ENCODE measurements around the gene NR6A1.

The NR6A1 gene

DNA sequence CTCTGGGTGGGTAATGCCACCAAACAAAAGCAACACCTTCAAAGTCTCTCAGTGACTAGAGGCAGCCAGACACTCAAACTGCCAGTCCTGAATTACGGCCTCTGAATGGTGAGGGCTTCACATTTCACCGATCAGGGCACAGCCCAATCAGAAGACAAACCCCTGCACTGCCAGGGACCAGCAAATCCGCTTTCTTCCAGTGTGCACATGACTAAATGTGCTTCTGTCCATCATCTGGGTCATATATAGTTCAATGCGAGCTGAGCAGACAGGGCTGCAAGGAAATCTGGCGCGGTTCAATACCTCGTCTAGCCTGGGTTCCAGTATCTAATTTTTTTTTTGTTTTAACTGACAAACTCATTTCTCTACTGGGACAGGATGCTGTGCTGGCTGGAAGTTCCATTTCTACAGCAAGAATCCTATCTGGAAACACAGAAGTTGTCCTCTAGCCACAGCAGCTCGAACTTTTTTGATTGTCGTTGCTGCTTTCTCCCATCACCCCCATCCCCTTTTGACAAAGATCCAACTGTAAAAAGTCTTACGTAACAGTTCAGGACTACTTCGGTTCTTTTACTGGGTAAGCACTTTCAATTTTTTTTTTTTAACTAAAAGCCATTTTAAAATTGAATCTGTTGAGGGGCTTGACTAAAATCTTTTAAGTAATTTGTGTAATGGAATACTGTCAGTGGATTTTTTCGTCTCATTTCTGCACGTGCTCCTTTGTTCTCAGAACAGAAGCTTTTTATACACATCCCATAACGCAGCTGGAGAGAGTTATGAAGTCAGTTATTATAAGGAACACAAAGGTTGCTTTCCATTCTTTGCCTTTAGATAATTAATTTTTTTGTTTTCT is 112.7 kb downstream of the NR6A1 start:
- peak; percentile 56 for DNase-seq (ENCODE audit: low spot score)

DNA sequence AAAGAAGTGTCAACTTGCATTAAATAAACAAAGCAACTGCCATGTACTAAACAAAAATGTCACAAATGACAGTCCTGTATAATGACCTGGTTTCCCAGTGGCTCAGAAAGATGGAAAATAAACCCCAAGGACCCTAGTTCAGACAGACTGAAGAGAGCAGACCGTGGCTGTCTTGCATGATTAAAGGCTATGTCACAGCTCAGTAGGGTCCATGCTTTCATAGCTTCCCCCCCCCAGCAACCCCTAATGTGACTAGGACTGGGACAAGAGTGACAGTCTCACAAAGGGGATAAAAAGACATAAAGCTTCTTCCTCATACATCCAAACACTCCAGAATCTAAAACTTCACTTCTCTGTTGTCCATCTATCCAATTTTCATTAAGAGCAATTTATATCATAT is 113.6 kb downstream of the NR6A1 start:
- no peak for DNase-seq (ENCODE audit: low spot score)

GRCh38 chr9:124654431-124654830 is 116.7 kb downstream of the NR6A1 start:
- DNase-seq (ENCODE audit: low spot score): no peak

- DNase-seq (ENCODE audit: low spot score): no peak
Measured at GRCh38 chr9:124652615-124653393, 118.3 kb downstream of the NR6A1 start.

- no peak for DNase-seq (ENCODE audit: low spot score)
Measured at GRCh38 chr9:124652203-124652602, 118.9 kb downstream of the NR6A1 start.

DNA sequence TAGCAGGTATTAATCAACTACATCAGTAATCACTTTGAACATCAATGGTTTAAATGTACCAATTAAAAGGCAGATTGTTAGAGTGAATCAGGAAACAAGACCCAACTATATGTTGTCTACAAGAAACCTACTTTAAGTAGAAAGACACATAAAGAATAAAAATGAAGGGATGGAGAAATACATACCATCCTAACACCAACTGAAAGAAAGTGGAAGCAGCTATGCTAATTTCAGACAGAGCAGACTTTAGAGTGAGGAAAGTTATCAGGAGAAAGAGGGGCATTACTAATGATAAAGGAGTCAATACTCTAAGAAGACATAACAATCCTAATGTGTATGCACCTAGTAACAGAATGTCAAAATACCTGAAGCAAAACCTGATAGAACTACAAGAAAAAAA is 125.8 kb downstream of the NR6A1 start:
- DNase-seq (ENCODE audit: low spot score): no peak

DNA sequence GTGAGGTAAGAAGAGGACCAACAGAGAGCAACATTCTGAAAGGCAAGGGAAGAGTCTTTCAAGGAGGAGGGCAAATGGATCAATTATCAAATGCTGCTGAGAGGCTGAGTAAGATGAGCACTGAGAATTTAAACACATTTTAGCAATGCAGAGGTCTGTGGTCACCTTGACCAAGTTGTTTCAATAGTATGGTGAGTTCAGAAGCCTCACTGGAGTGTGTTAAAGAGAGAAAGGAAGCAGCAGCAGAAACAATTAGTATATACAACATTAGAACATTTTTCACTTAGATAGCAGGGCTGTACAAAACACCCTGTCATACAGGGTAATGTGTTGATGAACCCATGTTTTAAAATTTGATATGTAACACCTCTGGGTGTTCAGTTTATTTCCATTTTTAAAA is 131.5 kb downstream of the NR6A1 start:
- no peak for DNase-seq (ENCODE audit: low spot score)

GRCh38 chr9:124635285-124635684 is 135.8 kb downstream of the NR6A1 start:
- DNase-seq (ENCODE audit: low spot score): no peak

- no peak for DNase-seq (ENCODE audit: low spot score)
Measured at GRCh38 chr9:124632077-124632621, 139.0 kb downstream of the NR6A1 start.

DNA sequence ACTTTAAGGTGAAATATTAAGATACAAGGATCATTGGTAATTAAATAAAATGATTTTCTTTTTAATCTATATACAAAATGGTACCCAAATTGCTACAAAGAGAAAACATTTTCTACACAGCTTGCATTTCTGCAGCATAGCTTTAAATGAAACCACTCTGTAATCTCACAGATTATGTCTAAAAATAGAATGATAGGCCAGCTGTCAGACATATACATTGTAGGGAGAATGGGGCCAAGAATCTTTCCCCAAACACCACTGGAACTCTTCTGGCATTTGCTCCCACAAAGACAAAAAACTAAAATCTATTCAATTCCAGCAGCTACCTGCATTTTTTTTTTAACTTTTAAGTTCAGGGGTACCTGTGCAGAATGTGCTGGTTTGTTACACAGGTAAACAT is 139.8 kb downstream of the NR6A1 start:
- DNase-seq (ENCODE audit: low spot score): no peak

GRCh38 chr9:124629600-124629999 is 141.5 kb downstream of the NR6A1 start:
- no peak for DNase-seq (ENCODE audit: low spot score)

DNA sequence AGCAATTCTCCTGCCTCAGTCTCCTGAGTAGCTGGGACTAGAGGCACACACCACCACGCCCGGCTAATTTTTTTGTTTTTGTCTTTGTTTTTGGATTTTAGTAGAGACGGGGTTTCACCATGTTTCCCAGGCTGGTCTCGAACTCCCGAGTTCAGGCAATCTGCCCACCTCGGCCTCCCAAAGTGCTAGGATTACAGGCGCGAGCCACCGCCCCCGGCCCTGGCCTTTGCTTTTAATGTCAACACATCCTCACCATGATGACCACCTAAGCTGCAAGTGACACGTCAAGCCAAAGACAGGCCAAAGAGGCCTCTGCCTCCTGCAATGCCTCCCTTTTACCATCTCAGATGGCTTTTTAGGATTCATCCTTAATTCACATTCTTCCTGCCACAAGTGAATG is 142.4 kb downstream of the NR6A1 start:
- DNase-seq (ENCODE audit: low spot score): no peak

DNA sequence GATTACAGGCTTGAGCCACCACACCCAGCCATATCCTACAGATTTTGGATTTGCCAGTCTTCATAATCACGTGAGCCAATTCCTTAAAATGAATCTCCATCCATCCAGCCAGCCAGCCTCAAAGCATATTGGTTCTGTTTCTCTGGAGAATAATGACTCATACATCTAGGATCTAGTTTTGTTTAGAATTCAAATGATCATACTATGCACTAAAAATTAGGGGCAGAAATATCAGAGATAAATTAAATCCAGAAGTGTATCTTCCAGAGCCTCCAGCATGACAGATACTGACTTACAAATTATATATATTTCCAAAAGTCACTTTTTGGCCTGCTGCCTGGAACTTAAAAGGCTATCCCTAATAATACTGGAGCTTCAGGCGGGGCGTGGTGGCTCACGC is 144.8 kb downstream of the NR6A1 start:
- DNase-seq (ENCODE audit: low spot score): no peak

GRCh38 chr9:124625087-124625486 is 146.0 kb downstream of the NR6A1 start:
- DNase-seq (ENCODE audit: low spot score): no peak

GRCh38 chr9:124624735-124624992 is 146.4 kb downstream of the NR6A1 start:
- no peak for DNase-seq (ENCODE audit: low spot score)

DNA sequence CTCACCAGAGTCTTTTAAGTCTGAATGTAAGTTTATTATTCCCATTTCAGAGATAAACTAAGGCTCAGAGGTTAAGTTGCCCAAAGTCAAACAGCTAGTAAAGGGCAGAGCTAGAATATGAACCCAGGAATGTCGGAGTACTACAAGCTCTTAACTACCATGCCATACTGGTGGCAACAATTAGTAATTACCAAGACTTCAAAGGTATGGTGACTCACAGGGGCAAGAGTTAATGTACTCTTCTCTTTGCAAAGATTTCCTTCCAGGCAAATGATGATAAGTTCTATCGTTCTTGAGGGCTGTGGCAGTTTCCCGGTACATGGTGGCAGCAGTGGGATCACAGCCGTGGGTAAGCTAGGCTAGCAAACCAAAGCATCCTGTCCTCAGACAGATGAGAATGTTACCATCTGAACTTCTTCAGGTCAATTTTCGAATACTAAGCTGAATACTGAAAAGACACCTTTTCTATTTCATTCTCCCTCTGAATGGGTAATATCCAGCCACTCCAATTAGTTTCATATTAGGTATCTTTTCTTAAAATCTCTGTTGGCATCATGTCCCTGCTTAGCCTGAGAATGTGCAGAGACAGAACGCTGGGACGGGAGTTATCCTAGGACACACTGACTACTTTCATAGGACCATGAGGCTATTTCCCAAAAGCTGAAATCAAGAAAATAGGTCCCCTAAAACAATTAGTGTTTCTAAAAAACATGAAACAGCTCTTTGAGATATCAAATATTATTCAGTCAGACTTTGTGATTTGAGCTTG is 147.0 kb downstream of the NR6A1 start:
- no peak for DNase-seq (ENCODE audit: low spot score)

GRCh38 chr9:124622882-124623281 is 148.2 kb downstream of the NR6A1 start:
- no peak for DNase-seq (ENCODE audit: low spot score)

DNA sequence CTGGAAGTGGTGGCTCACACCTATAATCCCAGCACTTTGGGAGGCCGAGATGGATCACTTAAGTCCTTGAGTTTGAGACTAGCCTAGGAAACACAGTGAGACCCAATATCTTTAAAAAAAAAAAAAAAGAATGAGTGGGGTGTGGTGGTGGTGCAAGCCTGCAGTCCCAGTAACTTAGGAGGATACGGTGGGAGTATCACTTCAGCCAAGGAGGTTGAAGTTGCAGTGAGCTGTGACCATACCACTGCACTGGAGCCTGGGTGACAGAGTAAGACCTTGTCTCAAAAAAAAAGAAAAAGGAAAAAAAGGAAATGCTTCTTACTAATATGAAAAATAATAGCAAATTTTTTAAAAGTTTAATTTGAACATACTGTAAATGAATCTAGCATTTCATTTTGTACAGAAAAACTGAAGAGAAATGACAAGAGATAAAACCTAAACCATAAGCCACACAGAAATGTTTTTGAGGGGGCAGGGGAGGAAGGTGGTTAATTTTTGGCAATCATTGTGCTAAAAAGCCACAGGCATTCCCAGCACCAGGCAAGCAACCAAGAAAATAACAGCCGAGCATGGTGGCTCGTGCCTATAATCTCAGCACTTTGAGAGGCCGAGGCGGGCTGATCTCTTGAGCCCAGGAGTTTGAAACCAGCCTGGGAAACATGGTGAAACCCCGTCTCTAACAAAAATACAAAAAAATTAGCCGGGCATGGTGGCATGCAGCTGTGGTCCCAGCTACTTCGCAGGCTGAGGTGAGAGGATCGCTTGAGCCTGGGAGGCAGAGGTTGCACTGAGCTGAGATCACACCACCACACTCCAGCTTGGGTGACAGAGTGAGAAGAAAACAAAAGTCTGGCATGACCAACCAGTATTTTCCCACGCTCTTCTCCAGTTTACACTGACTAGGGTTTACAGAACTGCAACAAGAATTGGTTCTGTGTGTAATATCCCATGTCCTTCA is 149.5 kb downstream of the NR6A1 start:
- no peak for DNase-seq (ENCODE audit: low spot score)

GRCh38 chr9:124618476-124618875 is 152.6 kb downstream of the NR6A1 start:
- DNase-seq (ENCODE audit: low spot score): no peak

DNA sequence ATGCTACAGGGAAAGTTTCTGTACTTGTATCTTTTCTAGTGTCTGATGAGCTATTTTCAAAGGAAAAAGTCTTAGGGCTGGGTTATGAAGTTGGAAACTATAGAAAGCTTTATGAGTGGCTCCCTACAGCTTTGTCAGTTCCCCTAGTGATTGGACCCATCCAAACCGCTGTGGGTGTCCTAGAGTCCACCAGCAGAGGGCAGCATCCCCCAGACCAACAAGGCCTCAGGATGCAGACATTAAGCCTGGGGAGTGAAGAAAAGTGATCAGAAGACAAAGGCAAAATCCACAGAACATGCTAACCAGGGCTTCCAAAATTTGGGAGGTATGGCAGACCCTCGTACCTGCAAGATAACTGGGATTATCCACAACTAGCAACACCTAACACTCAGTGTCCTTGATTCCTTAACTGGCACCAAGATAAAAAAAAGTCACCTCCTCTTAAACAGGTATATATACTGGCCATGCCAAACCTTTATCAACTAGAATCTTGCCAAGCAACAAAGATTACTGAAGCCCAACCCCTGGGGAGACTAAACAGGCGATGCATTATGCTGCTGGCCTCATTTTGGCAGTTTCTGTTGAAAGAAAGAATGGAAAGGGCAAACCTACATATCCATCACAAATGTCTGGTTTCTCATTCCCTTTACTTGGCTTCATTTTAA is 153.5 kb downstream of the NR6A1 start:
- peak; percentile 62 for DNase-seq (ENCODE audit: low spot score)

DNA sequence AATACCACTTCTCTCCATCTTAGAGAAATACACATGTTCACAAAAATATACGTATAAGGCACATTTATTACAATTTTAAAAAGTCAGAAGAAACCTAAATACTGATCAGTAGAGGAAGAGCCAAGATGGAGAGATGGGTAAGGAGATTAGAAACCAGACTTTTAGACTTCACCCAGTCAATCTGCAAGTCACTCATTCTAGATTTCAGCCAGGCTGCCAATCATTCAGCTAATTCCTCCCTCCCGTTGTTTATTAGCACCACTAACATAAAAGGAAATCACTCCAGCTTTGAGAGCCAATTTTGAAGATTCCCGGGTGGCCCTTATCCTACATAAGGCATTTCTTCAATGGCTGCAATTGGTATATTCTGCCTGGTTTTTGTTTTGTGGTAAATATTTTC is 154.2 kb downstream of the NR6A1 start:
- DNase-seq (ENCODE audit: low spot score): no peak

Data from HuH-7.5 (cell line).